Astrocyte (in vitro differentiated cells and primary cell): ENCODE data around the gene ORAI2. TPM values are rescaled to one million over a fixed set of nuclear protein-coding genes. Genes with fewer than 3 reads are reported as not detected.
A peak's percentile ranks its signal among the peaks of the same experiment; 100 is the strongest.

Experiments
- DNase-seq: peaks from one replicate; pipeline ENCODE4 v3.0.0-alpha.2; 2010; ENCODE audit warnings: low read depth
- FAIRE-seq: peaks from 2 replicates; lab custom pipeline; 2011; peaks lifted over from hg19 to GRCh38; lab: Jason Lieb, UNC
- H2AFZ ChIP-seq: 2 replicates; pipeline ENCODE4 v1.6.0; 2012; ENCODE audit warnings: low read depth, low read length, inconsistent platforms
- H3K27ac ChIP-seq: 2 replicates; pipeline ENCODE4 v1.5.1; 2011; ENCODE audit warnings: low read depth, low read length, inconsistent platforms
- H3K27me3 ChIP-seq: 2 replicates; pipeline ENCODE4 v1.6.0; 2011; ENCODE audit warnings: low read length, inconsistent platforms; ENCODE audit not compliant: insufficient read depth
- H3K36me3 ChIP-seq: 2 replicates; pipeline ENCODE4 v1.5.1; 2011; ENCODE audit warnings: low read length, inconsistent platforms; ENCODE audit not compliant: insufficient read depth
- H3K4me1 ChIP-seq: 2 replicates; pipeline ENCODE4 v1.5.1; 2011; ENCODE audit warnings: low read length, inconsistent platforms; ENCODE audit not compliant: insufficient read depth
- H3K4me2 ChIP-seq: 2 replicates; pipeline ENCODE4 v1.6.0; 2012; ENCODE audit warnings: low read length, inconsistent platforms
- H3K4me3 ChIP-seq: 2 replicates; pipeline ENCODE4 v1.5.1; 2011; ENCODE audit warnings: low read depth, mild to moderate bottlenecking, low read length, inconsistent platforms; ENCODE audit not compliant: insufficient read depth
- H3K79me2 ChIP-seq: 2 replicates; pipeline ENCODE4 v1.6.0; 2012; ENCODE audit warnings: mild to moderate bottlenecking, low read length, inconsistent platforms; ENCODE audit not compliant: insufficient read depth
- H3K9ac ChIP-seq: 2 replicates; pipeline ENCODE4 v1.6.0; 2012; ENCODE audit warnings: mild to moderate bottlenecking, low read length, inconsistent platforms
- H3K9me3 ChIP-seq: 2 replicates; pipeline ENCODE4 v1.5.1; 2012; ENCODE audit warnings: low read depth, mild to moderate bottlenecking, low read length, inconsistent platforms; ENCODE audit not compliant: insufficient read depth
- H4K20me1 ChIP-seq: 2 replicates; pipeline ENCODE4 v1.6.0; 2012; ENCODE audit warnings: low read length, inconsistent platforms; ENCODE audit not compliant: insufficient read depth
- H3K27ac Mint-ChIP-seq: one replicate; pipeline ENCODE4 v1.8.0; 2021; ENCODE audit warnings: mild to moderate bottlenecking, mixed read lengths; ENCODE audit not compliant: unreplicated experiment
- H3K27me3 Mint-ChIP-seq: one replicate; pipeline ENCODE4 v1.8.0; 2021; ENCODE audit warnings: low read depth, mixed read lengths; ENCODE audit not compliant: unreplicated experiment
- H3K36me3 Mint-ChIP-seq: one replicate; pipeline ENCODE4 v1.8.0; 2021; ENCODE audit warnings: low read depth, mixed read lengths; ENCODE audit not compliant: unreplicated experiment
- H3K4me1 Mint-ChIP-seq: one replicate; pipeline ENCODE4 v1.8.0; 2021; ENCODE audit warnings: low read depth, mixed read lengths; ENCODE audit not compliant: unreplicated experiment
- H3K4me3 Mint-ChIP-seq: one replicate; pipeline ENCODE4 v1.8.0; 2021; ENCODE audit warnings: mild to moderate bottlenecking, moderate library complexity, mixed read lengths; ENCODE audit not compliant: unreplicated experiment
- H3K9me3 Mint-ChIP-seq: one replicate; pipeline ENCODE4 v1.8.0; 2021; ENCODE audit warnings: mild to moderate bottlenecking, mixed read lengths; ENCODE audit not compliant: unreplicated experiment
- CTCF ChIP-seq: IDR thresholded peaks from 2 replicates; pipeline ENCODE4 v1.5.1; 2011; ENCODE audit warnings: low read depth, mild to moderate bottlenecking, inconsistent platforms, low read length, moderate library complexity; ENCODE audit not compliant: insufficient read depth
- EZH2 ChIP-seq: IDR thresholded peaks from 2 replicates; pipeline ENCODE4 v1.6.1; 2012; ENCODE audit warnings: mild to moderate bottlenecking, low read length, inconsistent platforms; ENCODE audit not compliant: insufficient read depth
- total RNA-seq: library from RNA; stranded (reverse); gene quantifications from 2 replicates; pipeline ENCODE4 v1.2.1, GENCODE V29; 2021

ORAI2 gene
- total RNA-seq, 1 donor from 2014 or later: 64.4 TPM

GRCh38 chr7:102463841-102464576, 30.6 kb downstream of the ORAI2 start:
- peak overlapping the region; percentile 83 for H3K27ac Mint-ChIP-seq
- H3K27me3 ChIP-seq: no peaks in the 10 kb centered on the region
- peaks cover 43% of the 10 kb centered on the region for H3K79me2 ChIP-seq
- DNase-seq (no peak), FAIRE-seq (no peak)
- H3K4me3 ChIP-seq: peak overlapping the region; percentile 98
- peaks cover 12% of the 10 kb centered on the region for H3K4me1 ChIP-seq
- H3K9ac ChIP-seq: peak overlapping the region; percentile 96
- H3K9me3 ChIP-seq: no peaks in the 10 kb centered on the region
- TF ChIP-seq EZH2: no peak
- no peak for TF ChIP-seq CTCF
- H4K20me1 ChIP-seq: peaks cover 30% of the 10 kb centered on the region
- peak overlapping the region; percentile 87 for H3K4me2 ChIP-seq
- H3K27me3 Mint-ChIP-seq: no peaks in the 10 kb centered on the region
- no peaks in the 10 kb centered on the region for H3K36me3 Mint-ChIP-seq
- H2AFZ ChIP-seq: peak overlapping the region; percentile 100
- H3K27ac ChIP-seq: peak overlapping the region; percentile 65
- H3K9me3 Mint-ChIP-seq: no peaks in the 10 kb centered on the region
- no peaks in the 10 kb centered on the region for H3K36me3 ChIP-seq
- peaks cover 4% of the 10 kb centered on the region for H3K4me1 Mint-ChIP-seq
- peak overlapping the region; percentile 99 for H3K4me3 Mint-ChIP-seq

GRCh38 chr7:102464577-102465280, 31.4 kb downstream of the ORAI2 start, which contains the start of the genes ALKBH4 and LRWD1:
Gene ALKBH4 (minus strand): TSS chr7:102464863. CDS start chr7:102464836, 27 bp downstream.
Gene LRWD1 (plus strand): TSS chr7:102464984. CDS start chr7:102465081, 97 bp downstream.
- no peaks in the 10 kb centered on the region for H3K9me3 ChIP-seq
- FAIRE-seq (no peak), DNase-seq (peak; percentile 69)
- peak within 1 kb of the TSS; percentile 65 for H3K27ac ChIP-seq
- peak within 1 kb of the TSS; percentile 98 for H3K4me3 ChIP-seq
- no peaks in the 10 kb centered on the region for H3K36me3 ChIP-seq
- H2AFZ ChIP-seq: peak within 1 kb of the TSS; percentile 100
- H3K4me3 Mint-ChIP-seq: peak within 1 kb of the TSS; percentile 99
- TF ChIP-seq EZH2 (no peak), CTCF (no peak)
- peaks cover 4% of the 10 kb centered on the region for H3K4me1 Mint-ChIP-seq
- H3K36me3 Mint-ChIP-seq: no peaks in the 10 kb centered on the region
- peaks cover 30% of the 10 kb centered on the region for H4K20me1 ChIP-seq
- peak within 1 kb of the TSS; percentile 87 for H3K4me2 ChIP-seq
- peaks cover 12% of the 10 kb centered on the region for H3K4me1 ChIP-seq
- H3K27ac Mint-ChIP-seq: peak within 1 kb of the TSS; percentile 83
- no peaks in the 10 kb centered on the region for H3K9me3 Mint-ChIP-seq
- peaks cover 43% of the 10 kb centered on the region for H3K79me2 ChIP-seq
- no peaks in the 10 kb centered on the region for H3K27me3 ChIP-seq
- H3K27me3 Mint-ChIP-seq: no peaks in the 10 kb centered on the region
- peak within 1 kb of the TSS; percentile 96 for H3K9ac ChIP-seq
